Left kidney (tissue), 2 donors: ENCODE data around the gene GLDN. TPM values are rescaled to one million over a fixed set of nuclear protein-coding genes. Genes with fewer than 3 reads are reported as not detected.
"Not testable (repeated sequence)": the region's sequence is repeated elsewhere in the genome, so short reads cannot be mapped to it uniquely, and the experiment has no call there.

Source experiments
- DNase-seq: peaks from one replicate; pipeline ENCODE4 v3.0.0-alpha.2; 2013
- polyA plus RNA-seq: library from polyadenylated mRNA; unstranded; fragments of 120-200 nt; gene quantifications from one replicate; pipeline ENCODE4 v1.2.1, GENCODE V29; 2013; ENCODE audit not compliant: insufficient read length

The GLDN gene
- polyA plus RNA-seq, 1 donor: 0.28 TPM

- DNase-seq: no peak
Observed at GRCh38 chr15:51387699-51388041, 46.2 kb downstream of the GLDN start.

GRCh38 chr15:51388726-51389125 is 47.3 kb downstream of the GLDN start:
- no peak for DNase-seq

GRCh38 chr15:51390241-51390965 is 48.9 kb downstream of the GLDN start:
- no peak for DNase-seq

GRCh38 chr15:51390966-51391422 is 49.5 kb downstream of the GLDN start:
- no peak for DNase-seq

GRCh38 chr15:51396921-51397320 is 55.5 kb downstream of the GLDN start:
- no peak for DNase-seq

- DNase-seq: no peak
Observed at GRCh38 chr15:51398626-51399025, 57.2 kb downstream of the GLDN start.

GRCh38 chr15:51401051-51401780 is 59.8 kb downstream of the GLDN start:
- no peak for DNase-seq

- DNase-seq: no peak
Observed at GRCh38 chr15:51401872-51402517, 60.5 kb downstream of the GLDN start.

- DNase-seq: peak; percentile 34
Observed at GRCh38 chr15:51403072-51403878, 61.8 kb downstream of the GLDN start.

- no peak for DNase-seq
Observed at GRCh38 chr15:51403946-51404695, 62.7 kb downstream of the GLDN start.

- DNase-seq: no peak
Observed at GRCh38 chr15:51405693-51406523, 64.5 kb downstream of the GLDN start.

- DNase-seq: no peak
Observed at GRCh38 chr15:51414256-51414860, 72.9 kb downstream of the GLDN start.

- no peak for DNase-seq
Observed at GRCh38 chr15:51416129-51416528, 74.7 kb downstream of the GLDN start.

- not testable (repeated sequence) for DNase-seq
Observed at GRCh38 chr15:51423040-51423439, 81.6 kb downstream of the GLDN start.

GRCh38 chr15:51424780-51425179 is 83.3 kb downstream of the GLDN start:
- DNase-seq: no peak

- DNase-seq: no peak
Observed at GRCh38 chr15:51425517-51426040, 84.1 kb downstream of the GLDN start.

GRCh38 chr15:51438526-51438925 is 97.1 kb downstream of the GLDN start:
- no peak for DNase-seq

- no peak for DNase-seq
Observed at GRCh38 chr15:51443282-51443914, 101.9 kb downstream of the GLDN start.

- no peak for DNase-seq
Observed at GRCh38 chr15:51444112-51444511, 102.7 kb downstream of the GLDN start.
